ENCODE data around the gene DHX29. TPM values are rescaled to one million over a fixed set of nuclear protein-coding genes. Genes with fewer than 3 reads are reported as not detected.

DHX29 gene
- total RNA-seq, 1 experiment from 2014 or later, result 30.3 TPM

DNA sequence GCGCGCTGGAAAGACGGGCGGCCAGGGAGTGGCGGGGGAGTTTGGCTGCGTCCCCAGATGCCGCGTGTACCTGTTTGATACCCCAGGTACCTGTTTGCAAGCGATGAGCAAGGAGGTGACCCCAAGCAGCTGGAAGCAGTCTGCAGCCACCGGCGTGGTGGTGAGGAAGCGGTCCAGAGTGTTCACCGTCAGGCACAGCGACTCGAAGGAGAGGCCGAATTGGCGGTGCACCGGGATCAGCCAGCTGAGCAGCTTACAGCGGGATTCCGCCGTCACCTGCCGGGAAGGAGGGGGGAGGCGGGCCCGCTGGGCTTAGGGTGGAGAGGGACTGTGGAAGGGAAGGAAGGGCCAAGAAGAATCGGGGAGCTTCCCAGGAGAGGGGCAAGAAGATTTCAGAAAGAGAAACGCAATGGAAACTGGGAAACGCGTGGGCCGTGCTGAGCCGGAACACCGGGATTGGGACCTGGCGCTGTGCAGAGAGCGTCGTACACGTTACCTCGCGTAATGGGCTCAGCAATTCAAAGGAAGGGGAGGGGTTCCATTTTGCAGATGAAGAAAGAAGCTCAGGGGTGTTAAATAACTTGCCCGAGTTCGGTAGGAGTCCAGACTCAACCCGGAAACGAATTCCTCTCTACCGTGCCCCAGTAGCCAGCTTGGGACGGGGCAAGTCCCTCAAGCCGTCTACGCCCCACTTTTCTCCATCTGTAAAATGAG lies 75.1 kb downstream of the DHX29 start:
- no peak overlapping the region for H3K14ac ChIP-seq (ENCODE audit: insufficient read depth, low read length)
- peaks cover 31 to 45% of the 10 kb centered on the region in 2 experiments for H3K4me1 Mint-ChIP-seq
- H3K4me1 ChIP-seq (ENCODE audit: insufficient read depth, low read length), result no peaks in the 10 kb centered on the region
- H2AK5ac ChIP-seq (ENCODE audit: insufficient read length, low read length), result no peak overlapping the region
- H3K18ac ChIP-seq (ENCODE audit: insufficient read length, low read depth, low read length), result no peak overlapping the region
- WGBS (ENCODE audit: extremely low coverage, insufficient read length, low lambda C conversion rate), result no CpG with 5 or more reads among the region's 45 CpGs
- no peak overlapping the region for H4K5ac ChIP-seq (ENCODE audit: insufficient read length, low read depth, low read length)
- peaks cover 3 to 11% of the 10 kb centered on the region in 2 experiments for H3K9me3 Mint-ChIP-seq
- H2AFZ ChIP-seq (ENCODE audit: low read length), result no peak overlapping the region
- peaks cover 98% of the 10 kb centered on the region for H3K27me3 Mint-ChIP-seq (ENCODE audit: low read depth)
- peak; percentile 63 for DNase-seq
- H2BK120ac ChIP-seq (ENCODE audit: low read depth, low read length, poor library complexity, severe bottlenecking), result no peak overlapping the region
- no peak overlapping the region for H3K27ac Mint-ChIP-seq
- H3T11ph ChIP-seq (ENCODE audit: low read length), result no peak overlapping the region
- no peak overlapping the region for H3K27ac ChIP-seq (ENCODE audit: insufficient read length, low read depth, low read length)
- peak overlapping the region; percentile 74 to 92 for H3K4me3 Mint-ChIP-seq
- no peak overlapping the region for H3K23ac ChIP-seq (ENCODE audit: insufficient read length, low read depth, low read length)
- no peak overlapping the region for H2BK5ac ChIP-seq (ENCODE audit: insufficient read length, low read length)
- H3K56ac ChIP-seq (ENCODE audit: insufficient read length, low read depth, low read length), result no peak overlapping the region
- H3K9me3 ChIP-seq (ENCODE audit: control insufficient read depth, low read depth, low read length), result no peaks in the 10 kb centered on the region
- no peak overlapping the region for H2BK20ac ChIP-seq (ENCODE audit: low read depth, low read length, poor library complexity, severe bottlenecking)
- H3K79me2 ChIP-seq (ENCODE audit: insufficient read depth, low read length), result no peaks in the 10 kb centered on the region
- TF ChIP-seq, protein P1, sequence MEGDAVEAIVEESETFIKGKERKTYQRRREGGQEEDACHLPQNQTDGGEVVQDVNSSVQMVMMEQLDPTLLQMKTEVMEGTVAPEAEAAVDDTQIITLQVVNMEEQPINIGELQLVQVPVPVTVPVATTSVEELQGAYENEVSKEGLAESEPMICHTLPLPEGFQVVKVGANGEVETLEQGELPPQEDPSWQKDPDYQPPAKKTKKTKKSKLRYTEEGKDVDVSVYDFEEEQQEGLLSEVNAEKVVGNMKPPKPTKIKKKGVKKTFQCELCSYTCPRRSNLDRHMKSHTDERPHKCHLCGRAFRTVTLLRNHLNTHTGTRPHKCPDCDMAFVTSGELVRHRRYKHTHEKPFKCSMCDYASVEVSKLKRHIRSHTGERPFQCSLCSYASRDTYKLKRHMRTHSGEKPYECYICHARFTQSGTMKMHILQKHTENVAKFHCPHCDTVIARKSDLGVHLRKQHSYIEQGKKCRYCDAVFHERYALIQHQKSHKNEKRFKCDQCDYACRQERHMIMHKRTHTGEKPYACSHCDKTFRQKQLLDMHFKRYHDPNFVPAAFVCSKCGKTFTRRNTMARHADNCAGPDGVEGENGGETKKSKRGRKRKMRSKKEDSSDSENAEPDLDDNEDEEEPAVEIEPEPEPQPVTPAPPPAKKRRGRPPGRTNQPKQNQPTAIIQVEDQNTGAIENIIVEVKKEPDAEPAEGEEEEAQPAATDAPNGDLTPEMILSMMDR (conservative IDR thresholded peaks at IDR 0.05), result no peak
- H2BK12ac ChIP-seq (ENCODE audit: insufficient read length, low read depth, low read length), result no peak overlapping the region
- no peaks in the 10 kb centered on the region for H3K79me1 ChIP-seq (ENCODE audit: insufficient read depth, low read depth, low read length, poor library complexity, severe bottlenecking)
- peaks cover 74% of the 10 kb centered on the region for H3K27me3 ChIP-seq (ENCODE audit: insufficient read depth, low read length)
- H3K36me3 Mint-ChIP-seq (ENCODE audit: insufficient read depth in 1 of 3, low read depth in 3 of 3), result peaks cover 0 to 2% (median 0%) of the 10 kb centered on the region in 3 experiments; a peak in 2 of 7 replicates
- peaks cover 22% of the 10 kb centered on the region for H3K23me2 ChIP-seq (ENCODE audit: insufficient read length, low read depth, low read length, poor library complexity, severe bottlenecking)
- H2BK15ac ChIP-seq (ENCODE audit: low read depth, low read length), result no peak overlapping the region
- H4K20me1 ChIP-seq (ENCODE audit: control insufficient read depth, insufficient read depth, insufficient read length), result peaks cover 4% of the 10 kb centered on the region
- no peak overlapping the region for H4K91ac ChIP-seq (ENCODE audit: insufficient read length, low read depth, low read length)
- H3K4me2 ChIP-seq (ENCODE audit: insufficient read depth, insufficient read length, low read length), result peak overlapping the region; percentile 95
- H4K8ac ChIP-seq (replicated peaks; ENCODE audit: insufficient read length, low read depth, low read length), result no peak overlapping the region
- no peak overlapping the region for H3K4ac ChIP-seq (ENCODE audit: low read depth, low read length)
- no peak overlapping the region for H3K9ac ChIP-seq (ENCODE audit: extremely low read depth, insufficient read length, low read length)

All from H9 (cell line).